Transverse colon (tissue), 4 donors: ENCODE measurements around the gene FKBP4. TPM values are rescaled to one million over a fixed set of nuclear protein-coding genes. Genes with fewer than 3 reads are reported as not detected.

Experiments
- DNase-seq: peaks from one replicate; pipeline ENCODE4 v3.0.0-alpha.2; 2019
- H3K27ac ChIP-seq, 4 donors: fragments of 200-600 bp; sonication (generic); 2 replicates each; pipeline ENCODE4 v1.5.1; 2016 to 2018; ENCODE audit warnings: inconsistent platforms in 4 of 4
- H3K27me3 ChIP-seq: fragments of 200-600 bp; sonication (generic); 2 replicates; pipeline ENCODE4 v1.5.1; 2017; ENCODE audit warnings: inconsistent platforms
- H3K36me3 ChIP-seq, 4 donors: fragments of 200-600 bp; sonication (generic); 2 replicates each; pipeline ENCODE4 v1.5.1; 2017 to 2019; ENCODE audit warnings: inconsistent platforms in 4 of 4
- H3K4me1 ChIP-seq, 4 donors: fragments of 200-600 bp; sonication (generic); 2 replicates each; pipeline ENCODE4 v1.5.1; 2017 to 2020; ENCODE audit warnings: inconsistent platforms in 4 of 4
- H3K4me3 ChIP-seq, 4 donors: fragments of 200-600 bp; sonication (generic); 1 replicate in 1 of 4; 2 replicates in 3 of 4; pipeline versions ENCODE4 v1.5.1 to v1.6.1; 2017 to 2019; ENCODE audit warnings: inconsistent platforms in 4 of 4
- H3K9me3 ChIP-seq, 2 donors: fragments of 200-600 bp; sonication (generic); 2 replicates each; pipeline ENCODE4 v1.5.1; 2017 to 2019; ENCODE audit warnings: inconsistent platforms in 2 of 2
- EP300 ChIP-seq: sonication (generic); formaldehyde crosslinking; IDR thresholded peaks from one replicate; pipeline ENCODE4 v1.6.1; 2017; ENCODE audit warnings: antibody characterized with exemption, low read depth
- POLR2A ChIP-seq: fragments of 450-650 bp; IDR thresholded peaks from one replicate; pipeline ENCODE4 v1.6.1; 2016; ENCODE audit warnings: antibody characterized with exemption, mild to moderate bottlenecking, moderate library complexity
- POLR2AphosphoS5 ChIP-seq, 3 donors: sonication (generic); formaldehyde crosslinking; IDR thresholded peaks; one replicate each; pipeline ENCODE4 v1.6.1; 2016; ENCODE audit warnings: antibody characterized with exemption in 3 of 3
- WGBS, 2 donors: methylation state at CpG; one replicate each; pipeline ENCODE4 v1.1.5; 2018; ENCODE audit warnings: low coverage in 1 of 2; 5-methylcytosine and 5-hydroxymethylcytosine counted together
- in situ Hi-C, 4 donors: fragments of 200-750 bp; cut with MboI; loops; one replicate each; pipeline versions ENCODE4 v1.15.0 to v1.15.1; 2017; ENCODE audit warnings: low sequenced_read_pairs in 3 of 4, low pct_ligation_motif_present in 1 of 4, low pct_unique_long_range_greater_than_20kb in 1 of 4
- intact Hi-C: fragments of 100-400 bp; cut with DNase I; formaldehyde crosslinking; loops from one replicate; pipeline ENCODE4 v1.15.1; 2023; ENCODE audit warnings: low total_unique reads
- total RNA-seq, 4 donors: library from RNA; depleted of rRNA; stranded (reverse); fragments of >200 nt; gene quantifications; one replicate each; pipeline ENCODE4 v1.1.0, GENCODE V29; 2016
- TF ChIP-seq, protein P1 (sequence below), 5 experiments: fragments of 200-600 bp in 3 of 5; fragments of 450-650 bp in 2 of 5; sonication (generic) in 3 of 5; IDR thresholded peaks; 1 replicate in 2 of 5; 2 replicates in 3 of 5; pipeline ENCODE4 v1.5.1; 2016 to 2017; ENCODE audit warnings: antibody characterized with exemption in 5 of 5, inconsistent platforms in 3 of 5, mild to moderate bottlenecking in 2 of 5, moderate library complexity in 1 of 5

FKBP4 gene
- total RNA-seq, 4 donors from 2014 or later: 35.4 to 82.4 (median 49.2) TPM

DNA sequence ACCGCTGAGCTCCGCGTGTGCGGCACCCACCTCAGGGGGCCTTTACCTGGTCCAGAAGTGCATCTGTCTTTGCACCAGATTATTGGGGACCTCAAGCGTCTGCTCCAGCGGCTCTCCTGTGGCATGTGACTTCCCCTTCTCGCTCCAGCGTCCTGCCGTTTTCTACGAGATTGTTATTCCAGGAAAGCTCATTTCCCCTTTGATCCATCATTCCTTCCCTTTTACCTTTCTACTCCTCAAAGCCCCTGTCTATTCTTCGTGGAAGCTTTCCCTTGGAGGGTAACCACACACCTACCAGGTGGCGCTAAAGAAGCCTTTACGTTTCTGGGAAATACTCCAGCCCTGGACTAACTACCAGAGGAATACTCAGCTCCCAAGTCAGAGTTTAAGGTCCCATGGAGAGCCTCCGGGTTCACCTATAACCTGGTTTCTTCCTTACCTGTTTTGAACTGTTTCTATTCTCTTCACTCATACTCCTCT is 1.5 kb downstream of the FKBP4 start:
- H3K36me3 ChIP-seq: peaks cover 0 to 31% (median 12%) of the 10 kb centered on the region in 4 donors
- 3 to 5% methylated on average over 10 to 14 of the region's 14 CpGs for WGBS, 2 donors
- H3K4me3 ChIP-seq: peak overlapping the region; percentile 85 to 94 (median 92)
- in situ Hi-C loops: no loop called here
- H3K27ac ChIP-seq: peak overlapping the region; percentile 90 to 93 (median 92)
- DNase-seq: no peak
- peaks cover 0 to 21% (median 18%) of the 10 kb centered on the region in 4 donors for H3K4me1 ChIP-seq
- no peaks in the 10 kb centered on the region for H3K27me3 ChIP-seq
- no peak for TF ChIP-seq POLR2AphosphoS5 (IDR thresholded peaks at IDR 0.05)
- TF ChIP-seq POLR2A: no peak
- TF ChIP-seq, protein P1, sequence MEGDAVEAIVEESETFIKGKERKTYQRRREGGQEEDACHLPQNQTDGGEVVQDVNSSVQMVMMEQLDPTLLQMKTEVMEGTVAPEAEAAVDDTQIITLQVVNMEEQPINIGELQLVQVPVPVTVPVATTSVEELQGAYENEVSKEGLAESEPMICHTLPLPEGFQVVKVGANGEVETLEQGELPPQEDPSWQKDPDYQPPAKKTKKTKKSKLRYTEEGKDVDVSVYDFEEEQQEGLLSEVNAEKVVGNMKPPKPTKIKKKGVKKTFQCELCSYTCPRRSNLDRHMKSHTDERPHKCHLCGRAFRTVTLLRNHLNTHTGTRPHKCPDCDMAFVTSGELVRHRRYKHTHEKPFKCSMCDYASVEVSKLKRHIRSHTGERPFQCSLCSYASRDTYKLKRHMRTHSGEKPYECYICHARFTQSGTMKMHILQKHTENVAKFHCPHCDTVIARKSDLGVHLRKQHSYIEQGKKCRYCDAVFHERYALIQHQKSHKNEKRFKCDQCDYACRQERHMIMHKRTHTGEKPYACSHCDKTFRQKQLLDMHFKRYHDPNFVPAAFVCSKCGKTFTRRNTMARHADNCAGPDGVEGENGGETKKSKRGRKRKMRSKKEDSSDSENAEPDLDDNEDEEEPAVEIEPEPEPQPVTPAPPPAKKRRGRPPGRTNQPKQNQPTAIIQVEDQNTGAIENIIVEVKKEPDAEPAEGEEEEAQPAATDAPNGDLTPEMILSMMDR (IDR thresholded peaks at IDR 0.05): no peak
- TF ChIP-seq EP300: no peak
- H3K9me3 ChIP-seq: no peaks in the 10 kb centered on the region
- intact Hi-C loops: no loop called here

DNA sequence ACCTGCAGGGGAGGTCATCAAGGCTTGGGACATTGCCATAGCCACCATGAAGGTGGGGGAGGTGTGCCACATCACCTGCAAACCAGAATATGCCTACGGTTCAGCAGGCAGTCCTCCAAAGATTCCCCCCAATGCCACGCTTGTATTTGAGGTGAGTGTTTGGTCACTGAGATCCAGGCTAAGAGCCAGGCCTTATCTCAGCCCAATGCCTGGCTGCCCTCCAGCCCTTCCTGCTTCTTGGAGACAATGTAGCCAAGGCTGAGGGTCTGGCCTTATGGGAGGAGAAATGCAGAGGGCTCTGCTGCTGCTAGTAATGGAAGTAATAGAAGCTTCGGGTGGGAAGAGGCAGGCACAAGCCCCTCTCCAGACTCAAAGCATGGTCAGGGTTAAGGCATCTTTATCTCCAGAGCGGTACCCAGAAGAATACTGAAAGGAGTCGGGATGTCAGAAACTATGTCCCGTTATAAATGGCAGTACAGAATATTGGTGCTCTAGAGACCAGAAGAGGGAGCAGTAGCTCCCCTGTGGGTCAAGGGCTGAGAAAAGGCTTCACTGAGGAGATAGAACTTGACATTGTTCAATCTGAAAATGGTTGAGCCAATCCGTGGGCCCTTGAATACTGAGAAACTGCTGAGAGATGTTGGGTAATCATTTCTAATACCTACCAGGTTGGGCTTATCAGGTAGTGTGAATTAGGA is 3.1 kb downstream of the FKBP4 start:
- intact Hi-C loops: no loop called here
- 67 to 83% methylated on average over 3 to 7 of the region's 7 CpGs for WGBS, 2 donors
- no peak overlapping the region for H3K27ac ChIP-seq
- no peaks in the 10 kb centered on the region for H3K27me3 ChIP-seq
- in situ Hi-C loops: no loop called here
- no peak for DNase-seq
- peaks cover 0 to 21% (median 18%) of the 10 kb centered on the region in 4 donors for H3K4me1 ChIP-seq
- no peak for TF ChIP-seq POLR2AphosphoS5 (IDR thresholded peaks at IDR 0.05)
- TF ChIP-seq, protein P1 (IDR thresholded peaks at IDR 0.05): no peak
- no peak for TF ChIP-seq POLR2A
- no peak for TF ChIP-seq EP300
- peaks cover 0 to 45% (median 18%) of the 10 kb centered on the region in 4 donors for H3K36me3 ChIP-seq
- H3K9me3 ChIP-seq: no peaks in the 10 kb centered on the region
- H3K4me3 ChIP-seq: no peak overlapping the region

DNA sequence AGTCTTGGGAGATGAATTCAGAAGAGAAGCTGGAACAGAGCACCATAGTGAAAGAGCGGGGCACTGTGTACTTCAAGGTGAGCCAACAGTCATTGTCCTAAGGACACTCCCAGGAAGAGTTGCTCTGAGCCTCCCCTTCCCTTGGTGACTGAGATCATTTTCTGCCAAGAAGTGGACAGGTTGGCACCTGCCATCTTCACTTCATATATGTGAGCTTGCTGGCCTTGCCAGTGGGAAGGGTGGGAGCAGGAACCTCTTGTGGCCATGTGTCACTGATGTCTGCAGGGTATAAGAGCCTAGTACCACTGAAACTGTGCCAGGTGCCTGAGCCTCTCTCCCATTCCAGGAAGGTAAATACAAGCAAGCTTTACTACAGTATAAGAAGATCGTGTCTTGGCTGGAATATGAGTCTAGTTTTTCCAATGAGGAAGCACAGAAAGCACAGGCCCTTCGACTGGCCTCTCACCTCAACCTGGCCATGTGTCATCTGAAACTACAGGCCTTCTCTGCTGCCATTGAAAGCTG is 5.3 kb downstream of the FKBP4 start:
- Histone ChIP-seq H3K27ac (no peak overlapping the region), H3K4me3 (no peak overlapping the region), H3K27me3 (no peaks in the 10 kb centered on the region), H3K9me3 (no peaks in the 10 kb centered on the region), H3K4me1 (peaks cover 0 to 16% (median 12%) of the 10 kb centered on the region in 4 donors), H3K36me3 (peaks cover 0 to 55% (median 20%) of the 10 kb centered on the region in 4 donors)
- no peak for DNase-seq
- in situ Hi-C loops: no loop called here
- intact Hi-C loops: no loop called here
- WGBS, 2 donors: 87% methylated on average over 3 of the region's 3 CpGs; no CpG with 5 or more reads in 1 of the 2 donors
- TF ChIP-seq, protein P1 (IDR thresholded peaks at IDR 0.05): no peak
- no peak for TF ChIP-seq POLR2AphosphoS5 (IDR thresholded peaks at IDR 0.05)
- TF ChIP-seq EP300: no peak
- TF ChIP-seq POLR2A: no peak

DNA sequence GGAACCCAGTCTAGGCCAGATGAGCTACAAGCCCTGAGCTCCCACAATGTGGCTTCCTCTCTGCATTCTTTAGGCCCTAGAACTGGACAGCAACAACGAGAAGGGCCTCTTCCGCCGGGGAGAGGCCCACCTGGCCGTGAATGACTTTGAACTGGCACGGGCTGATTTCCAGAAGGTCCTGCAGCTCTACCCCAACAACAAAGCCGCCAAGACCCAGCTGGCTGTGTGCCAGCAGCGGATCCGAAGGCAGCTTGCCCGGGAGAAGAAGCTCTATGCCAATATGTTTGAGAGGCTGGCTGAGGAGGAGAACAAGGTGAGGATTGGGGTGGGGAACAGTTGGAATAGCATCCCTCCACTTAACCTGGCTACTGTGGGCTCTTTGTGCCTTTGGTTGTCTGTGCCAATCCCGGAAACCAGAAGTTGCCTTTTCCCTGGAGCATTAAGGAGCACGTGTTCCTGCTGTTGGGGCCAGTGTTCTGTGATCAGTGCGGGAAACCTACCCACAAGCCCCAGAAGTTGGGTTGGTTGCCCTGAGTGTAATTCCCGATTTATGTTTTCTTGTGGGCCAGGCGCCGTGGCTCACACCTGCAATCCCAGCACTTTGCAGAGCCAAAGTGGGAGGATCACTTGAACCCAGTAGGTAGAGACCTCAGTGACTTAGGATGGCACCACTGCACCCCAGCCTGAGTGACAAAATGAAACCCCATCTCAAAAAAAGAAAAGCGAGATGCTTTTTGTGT is 6.4 kb downstream of the FKBP4 start:
- WGBS, 2 donors: 80 to 100% methylated on average over 1 to 16 of the region's 16 CpGs
- Histone ChIP-seq H3K4me3 (no peak overlapping the region), H3K4me1 (peaks cover 0 to 13% (median 9%) of the 10 kb centered on the region in 4 donors), H3K27me3 (no peaks in the 10 kb centered on the region), H3K36me3 (peaks cover 0 to 55% (median 20%) of the 10 kb centered on the region in 4 donors), H3K9me3 (no peaks in the 10 kb centered on the region), H3K27ac (no peak overlapping the region)
- TF ChIP-seq EP300 (no peak), POLR2A (no peak), POLR2AphosphoS5 (IDR thresholded peaks at IDR 0.05) (no peak)
- TF ChIP-seq, protein P1 (IDR thresholded peaks at IDR 0.05): no peak
- DNase-seq: no peak
- in situ Hi-C loops: no loop called here
- intact Hi-C loops: no loop called here
